NCI-H1436 (cell line): ENCODE results near the gene NEUROD1.

Source experiments
- DNase-seq: peaks from one replicate; lab custom pipeline; 2025; lab: John Stamatoyannopoulos, UW

Gene NEUROD1

DNA sequence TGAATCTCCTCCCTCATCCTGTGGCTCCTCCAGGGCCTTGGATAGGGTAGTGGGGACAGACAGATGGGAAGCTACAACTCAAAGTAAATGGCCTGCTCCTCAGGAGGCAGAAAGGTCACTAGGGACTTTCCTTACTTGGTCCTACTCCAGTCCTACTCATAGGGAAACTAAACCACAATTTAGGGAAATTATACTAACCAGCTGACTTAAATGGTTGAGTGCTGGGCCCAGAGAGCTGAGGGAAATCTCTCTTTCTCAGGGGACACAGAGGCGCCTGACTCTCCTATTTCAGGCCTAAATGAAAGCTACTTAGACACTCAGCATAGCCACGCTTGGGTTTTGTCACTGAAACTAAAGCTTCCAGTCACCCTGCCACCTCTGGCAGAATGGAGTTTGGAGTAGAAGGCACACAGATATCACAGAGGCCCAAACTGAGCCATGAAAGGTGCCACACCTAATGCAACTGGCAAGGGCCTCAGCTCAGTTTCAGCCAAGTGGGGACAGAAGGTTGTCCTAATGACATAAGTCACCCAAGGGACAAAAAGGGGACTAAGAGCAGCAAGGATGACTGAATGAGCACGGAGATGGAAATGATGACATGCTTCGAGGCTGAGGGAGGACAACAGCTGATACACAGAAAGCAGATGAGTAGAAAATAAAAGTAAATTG lies 47.5 kb downstream of the NEUROD1 start:
- peak; percentile 79 for DNase-seq

DNA sequence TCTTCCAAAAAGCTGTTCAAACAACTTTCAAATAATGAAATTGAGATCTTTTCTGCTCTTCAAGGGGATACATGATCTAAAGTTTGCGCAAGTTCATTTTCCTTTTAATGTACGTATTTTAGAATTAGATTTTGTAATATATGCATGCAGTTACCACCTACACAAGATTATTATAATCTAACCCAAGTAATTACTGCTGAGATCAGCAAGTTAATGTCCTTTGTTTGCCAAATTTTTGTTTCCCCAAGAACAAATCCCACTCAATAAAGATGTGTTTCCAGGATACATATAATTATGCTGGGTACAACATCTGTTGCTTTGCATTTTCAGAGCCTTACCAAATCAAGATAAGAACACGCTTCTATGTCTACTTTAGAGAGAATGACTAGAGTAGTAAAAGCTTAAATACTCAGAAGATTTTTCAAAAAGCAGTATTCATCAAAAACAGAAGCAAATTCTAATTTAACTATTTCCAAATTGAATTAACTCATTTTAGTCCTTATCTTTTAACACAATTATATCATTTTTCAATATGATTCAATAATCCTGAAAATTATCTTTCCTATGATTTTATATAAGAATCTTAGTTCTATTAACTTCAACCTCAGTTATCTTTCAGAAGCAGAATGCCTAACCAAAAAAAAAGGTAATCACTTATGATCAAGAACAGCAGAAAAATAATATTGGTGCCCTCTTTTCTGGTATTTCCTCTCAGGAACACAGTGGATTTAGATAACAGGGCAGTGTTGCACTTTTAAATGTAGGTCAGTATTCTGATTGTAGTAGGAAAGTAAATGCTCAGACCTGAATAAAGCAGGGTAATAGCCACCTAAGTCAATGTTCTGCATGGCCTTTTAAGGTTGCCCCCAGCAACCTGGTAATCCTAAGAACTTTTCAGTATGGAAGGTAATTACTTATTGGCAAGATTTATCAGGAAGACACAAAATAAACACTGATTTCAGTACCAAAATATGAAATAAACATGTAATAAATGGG lies 51.4 kb downstream of the NEUROD1 start:
- no peak for DNase-seq

DNA sequence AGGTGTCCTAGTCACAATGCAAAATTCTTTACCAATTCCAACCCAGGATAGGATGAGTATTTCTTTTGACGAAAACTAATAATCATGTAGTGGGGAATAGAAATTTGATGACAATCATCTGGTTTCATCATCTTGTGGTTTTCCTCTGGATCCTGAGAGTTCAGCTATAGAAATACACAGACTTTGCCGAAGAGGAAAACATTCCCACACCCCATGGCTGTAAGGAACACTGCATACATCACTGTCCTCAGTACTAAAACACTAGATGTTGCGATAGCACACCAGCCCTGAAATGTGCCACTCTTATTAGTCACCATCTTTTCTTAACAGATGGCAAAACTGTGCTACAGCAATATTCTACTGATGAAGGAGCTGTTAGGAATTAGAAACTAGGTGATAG lies 52.8 kb downstream of the NEUROD1 start:
- no peak for DNase-seq

GRCh38 chr2:181626671-181627070 lies 53.6 kb downstream of the NEUROD1 start:
- DNase-seq = no peak
